ENCODE data around the gene ABCG2. TPM values are rescaled to one million over a fixed set of nuclear protein-coding genes. Genes with fewer than 3 reads are reported as not detected.
"Not testable (repeated sequence)": the region's sequence is repeated elsewhere in the genome, so short reads cannot be mapped to it uniquely, and the experiment has no call there.

ABCG2 gene
- total RNA-seq, 1 donor from 2014 or later = under 0.01 TPM

DNA sequence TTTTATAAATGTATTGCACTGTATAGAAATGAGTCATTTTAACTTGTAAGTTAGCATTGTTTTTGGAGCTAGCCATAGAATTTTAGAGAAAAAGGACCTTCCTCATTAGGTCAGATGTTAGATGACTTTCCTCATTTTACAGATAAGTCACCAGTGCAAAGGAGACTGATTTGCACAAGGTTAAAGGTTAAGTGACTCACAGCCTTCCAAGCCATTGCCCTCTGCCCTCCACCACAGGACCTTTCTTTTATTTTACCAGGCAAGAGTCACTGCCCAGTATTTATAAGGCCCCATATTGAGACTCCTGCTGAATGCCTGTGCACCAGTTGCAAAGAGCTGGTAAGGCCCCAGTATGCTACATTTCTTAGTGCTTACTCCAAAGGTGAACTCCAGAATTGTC is 4.2 kb upstream of the ABCG2 start:
- FAIRE-seq (no peak), DNase-seq (ENCODE audit: low read depth) (no peak)
- TF ChIP-seq, protein P1, sequence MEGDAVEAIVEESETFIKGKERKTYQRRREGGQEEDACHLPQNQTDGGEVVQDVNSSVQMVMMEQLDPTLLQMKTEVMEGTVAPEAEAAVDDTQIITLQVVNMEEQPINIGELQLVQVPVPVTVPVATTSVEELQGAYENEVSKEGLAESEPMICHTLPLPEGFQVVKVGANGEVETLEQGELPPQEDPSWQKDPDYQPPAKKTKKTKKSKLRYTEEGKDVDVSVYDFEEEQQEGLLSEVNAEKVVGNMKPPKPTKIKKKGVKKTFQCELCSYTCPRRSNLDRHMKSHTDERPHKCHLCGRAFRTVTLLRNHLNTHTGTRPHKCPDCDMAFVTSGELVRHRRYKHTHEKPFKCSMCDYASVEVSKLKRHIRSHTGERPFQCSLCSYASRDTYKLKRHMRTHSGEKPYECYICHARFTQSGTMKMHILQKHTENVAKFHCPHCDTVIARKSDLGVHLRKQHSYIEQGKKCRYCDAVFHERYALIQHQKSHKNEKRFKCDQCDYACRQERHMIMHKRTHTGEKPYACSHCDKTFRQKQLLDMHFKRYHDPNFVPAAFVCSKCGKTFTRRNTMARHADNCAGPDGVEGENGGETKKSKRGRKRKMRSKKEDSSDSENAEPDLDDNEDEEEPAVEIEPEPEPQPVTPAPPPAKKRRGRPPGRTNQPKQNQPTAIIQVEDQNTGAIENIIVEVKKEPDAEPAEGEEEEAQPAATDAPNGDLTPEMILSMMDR (IDR thresholded peaks at IDR 0.05; ENCODE audit: insufficient read depth, low read length, severe bottlenecking) = no peak

DNA sequence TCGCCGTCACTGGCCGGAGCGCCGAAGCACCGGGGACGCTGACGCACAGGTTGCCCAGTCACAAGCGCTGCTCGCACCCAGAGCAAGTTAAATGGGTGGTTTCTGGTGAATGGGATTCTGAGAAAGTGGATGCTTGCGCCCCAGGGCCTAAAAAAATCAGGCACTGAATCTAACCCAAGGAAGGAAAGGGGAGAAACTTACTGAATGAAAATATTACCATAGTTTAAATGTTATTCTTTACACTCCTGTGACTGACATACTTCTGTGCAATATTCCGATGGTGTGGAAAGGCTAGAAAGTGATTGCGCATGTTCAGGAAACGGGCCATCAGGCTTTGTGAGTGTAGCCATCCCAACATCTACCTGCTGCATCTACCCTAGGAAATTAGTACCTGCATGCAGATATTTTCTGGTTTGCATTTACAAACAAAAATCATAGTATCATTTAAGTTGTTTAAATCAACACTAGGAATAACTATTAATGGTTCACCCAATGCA is 838 bp upstream of the ABCG2 start:
- no peak for FAIRE-seq

More for the DNA sequence above, 4.2 kb upstream of the ABCG2 start:
- Histone ChIP-seq H3K36me3 (ENCODE audit: control insufficient read depth, insufficient read depth, low read length) (no peaks in the 10 kb centered on the region), H3K27me3 (ENCODE audit: control insufficient read depth, insufficient read depth, low read length) (no peaks in the 10 kb centered on the region), H3K4me3 (ENCODE audit: low read depth, low read length) (no peak overlapping the region)

DNA sequence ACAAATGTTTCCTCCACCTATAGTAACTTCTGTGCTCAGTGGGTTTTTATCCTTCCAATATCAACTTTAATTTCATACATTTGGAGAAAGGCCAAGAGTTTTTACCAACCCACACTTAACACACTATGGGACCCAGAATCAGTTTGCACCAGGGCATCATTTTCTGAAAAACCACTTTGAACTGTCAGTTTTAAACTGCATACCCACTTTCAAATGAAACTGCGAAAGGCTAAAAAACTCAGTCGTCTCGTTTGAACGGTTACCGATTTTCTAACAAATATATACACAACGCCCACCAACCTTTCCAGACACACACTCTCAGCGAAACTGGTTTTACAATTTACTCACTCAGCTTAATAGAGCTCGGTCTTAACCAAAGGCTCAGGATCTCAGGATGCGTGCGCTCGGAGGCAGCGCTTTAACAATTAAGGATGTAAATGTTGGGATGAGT is 376 bp downstream of the ABCG2 start:
- H3K27me3 ChIP-seq (ENCODE audit: control insufficient read depth, insufficient read depth, low read length) = no peaks in the 10 kb centered on the region
- FAIRE-seq (no peak), DNase-seq (ENCODE audit: low read depth) (peak; percentile 60)
- no peaks in the 10 kb centered on the region for H3K36me3 ChIP-seq (ENCODE audit: control insufficient read depth, insufficient read depth, low read length)
- H3K4me3 ChIP-seq (ENCODE audit: low read depth, low read length) = peak overlapping the region; percentile 54
- TF ChIP-seq, protein P1 (IDR thresholded peaks at IDR 0.05; ENCODE audit: insufficient read depth, low read length, severe bottlenecking) = no peak

More for the DNA sequence above, 838 bp upstream of the ABCG2 start:
- no peak for DNase-seq (ENCODE audit: low read depth)
- TF ChIP-seq, protein P1 (IDR thresholded peaks at IDR 0.05; ENCODE audit: insufficient read depth, low read length, severe bottlenecking) = no peak
- H3K4me3 ChIP-seq (ENCODE audit: low read depth, low read length) = peak overlapping the region; percentile 54
- H3K36me3 ChIP-seq (ENCODE audit: control insufficient read depth, insufficient read depth, low read length) = no peaks in the 10 kb centered on the region
- H3K27me3 ChIP-seq (ENCODE audit: control insufficient read depth, insufficient read depth, low read length) = no peaks in the 10 kb centered on the region

DNA sequence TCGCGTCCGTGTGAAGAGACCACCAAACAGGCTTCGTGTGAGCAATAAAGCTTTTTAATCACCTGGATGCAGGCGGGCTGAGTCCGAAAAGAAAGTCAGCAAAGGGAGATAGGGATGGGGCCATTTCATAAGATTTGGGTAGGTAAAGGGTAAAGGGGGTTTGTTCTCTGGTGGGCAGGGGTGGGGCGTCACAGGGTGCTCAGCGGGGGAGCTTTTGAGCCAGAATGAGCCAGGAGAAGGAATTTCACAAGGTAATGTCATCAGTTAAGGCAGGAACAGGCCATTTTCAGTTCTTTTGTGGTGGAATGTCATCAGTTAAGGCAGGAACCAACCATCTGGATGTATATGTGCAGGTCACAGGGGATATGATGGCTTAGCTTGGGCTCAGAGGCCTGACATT is 6.1 kb downstream of the ABCG2 start:
- not testable (repeated sequence) for H3K4me3 ChIP-seq (ENCODE audit: low read depth, low read length); DNase-seq (ENCODE audit: low read depth); FAIRE-seq

DNA sequence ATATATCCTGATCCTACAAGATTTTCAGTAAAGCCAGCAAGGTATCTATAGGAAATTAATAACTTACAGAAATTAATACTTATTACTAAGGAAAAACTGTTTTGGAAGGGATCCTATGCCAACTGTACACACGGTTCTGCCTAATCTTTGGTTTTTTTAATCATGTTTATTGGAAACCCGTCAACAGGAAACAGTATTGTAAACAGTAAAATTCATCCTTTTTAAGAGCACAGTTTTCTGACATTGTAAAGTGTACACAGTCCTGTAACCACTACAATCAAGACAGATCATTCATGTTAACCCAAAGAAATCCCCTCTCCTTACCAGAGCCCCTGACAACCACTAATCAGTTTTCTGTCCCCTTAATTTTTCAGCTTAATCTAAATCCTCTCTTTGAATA is 9.9 kb downstream of the ABCG2 start:
- no peak for DNase-seq (ENCODE audit: low read depth)
- no peak overlapping the region for H3K4me3 ChIP-seq (ENCODE audit: low read depth, low read length)
- no peak for FAIRE-seq
- TF ChIP-seq, protein P1 (IDR thresholded peaks at IDR 0.05; ENCODE audit: insufficient read depth, low read length, severe bottlenecking) = no peak
- no peaks in the 10 kb centered on the region for H3K27me3 ChIP-seq (ENCODE audit: control insufficient read depth, insufficient read depth, low read length)
- H3K36me3 ChIP-seq (ENCODE audit: control insufficient read depth, insufficient read depth, low read length) = no peaks in the 10 kb centered on the region

More for the DNA sequence above, 6.1 kb downstream of the ABCG2 start:
- H3K36me3 ChIP-seq (ENCODE audit: control insufficient read depth, insufficient read depth, low read length); H3K27me3 ChIP-seq (ENCODE audit: control insufficient read depth, insufficient read depth, low read length): not testable (repeated sequence)

DNA sequence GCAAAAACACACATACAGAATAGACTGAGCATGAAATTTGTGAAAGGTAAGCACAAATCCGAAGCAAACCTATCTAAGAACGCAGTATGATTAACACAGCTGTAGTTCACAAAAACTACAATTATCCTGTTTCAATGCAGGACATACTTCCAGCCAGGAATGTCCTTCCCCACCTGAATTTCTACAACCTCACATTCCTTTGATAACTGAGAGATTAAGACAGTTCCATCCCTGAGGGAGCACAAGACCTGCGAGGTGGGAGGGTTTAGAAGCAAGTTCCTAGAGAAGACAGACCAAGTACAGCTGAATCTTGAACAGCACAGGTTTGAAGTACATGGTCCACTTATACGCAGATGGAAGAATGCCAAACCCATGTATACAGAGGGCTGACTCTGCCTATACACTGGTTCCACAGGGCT is 10.6 kb downstream of the ABCG2 start:
- DNase-seq (ENCODE audit: low read depth) (peak; percentile 49), FAIRE-seq (no peak)
- TF ChIP-seq, protein P1 (IDR thresholded peaks at IDR 0.05; ENCODE audit: insufficient read depth, low read length, severe bottlenecking) = no peak

More for the DNA sequence above, 10.6 kb downstream of the ABCG2 start:
- Histone ChIP-seq H3K4me3 (ENCODE audit: low read depth, low read length) (no peak overlapping the region), H3K27me3 (ENCODE audit: control insufficient read depth, insufficient read depth, low read length) (no peaks in the 10 kb centered on the region), H3K36me3 (ENCODE audit: control insufficient read depth, insufficient read depth, low read length) (no peaks in the 10 kb centered on the region)

Data from bronchial epithelial cell (primary cell).